Fibroblast of villous mesenchyme (primary cell): ENCODE measurements around the gene PLIN5. TPM values are rescaled to one million over a fixed set of nuclear protein-coding genes. Genes with fewer than 3 reads are reported as not detected.

Source experiments
- DNase-seq: peaks from one replicate; pipeline ENCODE4 v3.0.0-alpha.2; 2010; ENCODE audit warnings: low read depth
- H3K4me3 ChIP-seq: 2 replicates; pipeline ENCODE4 v1.5.1; 2011; ENCODE audit warnings: low read depth, mild to moderate bottlenecking, low read length
- CTCF ChIP-seq: IDR thresholded peaks from 2 replicates; pipeline ENCODE4 v1.5.1; 2012; ENCODE audit warnings: low read depth, mild to moderate bottlenecking, low read length; ENCODE audit not compliant: insufficient read depth
- total RNA-seq: library from RNA; depleted of rRNA; stranded (reverse); fragments of >200 nt; gene quantifications from 2 replicates; pipeline ENCODE4 v1.2.3, GENCODE V29; 2012

PLIN5 gene
- total RNA-seq, 1 donor = not detected

DNA sequence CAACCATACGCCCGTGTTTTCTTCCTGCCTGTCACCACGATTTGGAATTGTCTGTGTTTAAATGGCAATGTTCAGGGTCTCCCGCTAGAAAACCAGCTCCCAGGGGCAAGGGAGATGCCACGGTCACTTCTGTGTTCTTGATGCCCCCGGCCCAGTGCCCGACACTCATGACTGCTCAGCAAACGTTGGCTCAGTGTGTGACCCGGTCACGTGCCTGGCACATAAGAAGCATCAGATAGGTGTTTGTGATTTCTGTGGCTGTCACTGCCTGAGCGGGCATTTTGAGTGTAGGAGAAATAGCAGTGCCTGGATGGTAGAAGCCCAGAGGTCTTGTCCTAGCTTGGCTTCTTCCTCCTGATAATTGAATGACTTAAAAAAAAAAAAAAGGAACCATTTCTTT lies 47.5 kb downstream of the PLIN5 start:
- no peak for TF ChIP-seq CTCF
- H3K4me3 ChIP-seq = no peak overlapping the region
- DNase-seq = no peak

GRCh38 chr19:4483385-4483784 lies 51.6 kb downstream of the PLIN5 start:
- no peak for TF ChIP-seq CTCF
- no peak for DNase-seq
- H3K4me3 ChIP-seq = no peak overlapping the region

DNA sequence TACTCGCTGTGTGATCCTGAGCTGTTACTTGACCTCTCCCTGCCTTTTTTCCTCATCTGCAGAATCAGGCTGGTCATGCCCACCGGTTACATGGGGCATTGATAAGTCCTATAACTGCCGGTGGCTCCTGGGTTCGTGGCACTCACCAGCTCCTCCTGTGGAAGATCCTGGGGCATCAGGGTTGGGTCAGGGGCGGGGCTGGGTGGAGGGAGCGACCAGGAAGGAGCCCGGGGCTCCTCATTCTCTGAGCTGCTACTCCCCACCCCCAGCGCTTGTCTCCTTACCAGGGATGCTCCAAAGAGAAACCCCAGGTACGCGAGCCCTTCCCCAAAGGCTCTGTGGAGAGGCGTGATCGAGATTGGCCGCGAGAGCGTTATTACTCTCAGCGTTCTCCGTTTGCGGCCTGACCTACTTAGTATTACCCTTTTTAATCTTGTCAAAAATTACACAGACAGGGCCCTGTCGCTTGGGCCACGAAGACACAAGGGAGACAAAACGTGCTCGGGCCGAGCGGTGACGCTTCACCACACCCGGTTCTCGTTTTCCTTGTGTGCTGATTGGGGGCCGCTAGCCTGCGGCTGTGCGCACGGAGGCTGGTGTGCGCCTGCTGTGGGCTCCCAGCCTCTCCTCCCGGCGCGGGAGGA lies 52.2 kb downstream of the PLIN5 start:
- no peak for TF ChIP-seq CTCF
- DNase-seq = no peak
- H3K4me3 ChIP-seq = no peak overlapping the region

- no peak for DNase-seq
- no peak overlapping the region for H3K4me3 ChIP-seq
- no peak for TF ChIP-seq CTCF
These were observed 57.8 kb downstream of the PLIN5 start for GRCh38 chr19:4477034-4477801.

- peak overlapping the region; percentile 91 for H3K4me3 ChIP-seq
- peak; percentile 63 for DNase-seq
- no peak for TF ChIP-seq CTCF
These were observed 60.5 kb downstream of the PLIN5 start for GRCh38 chr19:4474514-4475022.

DNA sequence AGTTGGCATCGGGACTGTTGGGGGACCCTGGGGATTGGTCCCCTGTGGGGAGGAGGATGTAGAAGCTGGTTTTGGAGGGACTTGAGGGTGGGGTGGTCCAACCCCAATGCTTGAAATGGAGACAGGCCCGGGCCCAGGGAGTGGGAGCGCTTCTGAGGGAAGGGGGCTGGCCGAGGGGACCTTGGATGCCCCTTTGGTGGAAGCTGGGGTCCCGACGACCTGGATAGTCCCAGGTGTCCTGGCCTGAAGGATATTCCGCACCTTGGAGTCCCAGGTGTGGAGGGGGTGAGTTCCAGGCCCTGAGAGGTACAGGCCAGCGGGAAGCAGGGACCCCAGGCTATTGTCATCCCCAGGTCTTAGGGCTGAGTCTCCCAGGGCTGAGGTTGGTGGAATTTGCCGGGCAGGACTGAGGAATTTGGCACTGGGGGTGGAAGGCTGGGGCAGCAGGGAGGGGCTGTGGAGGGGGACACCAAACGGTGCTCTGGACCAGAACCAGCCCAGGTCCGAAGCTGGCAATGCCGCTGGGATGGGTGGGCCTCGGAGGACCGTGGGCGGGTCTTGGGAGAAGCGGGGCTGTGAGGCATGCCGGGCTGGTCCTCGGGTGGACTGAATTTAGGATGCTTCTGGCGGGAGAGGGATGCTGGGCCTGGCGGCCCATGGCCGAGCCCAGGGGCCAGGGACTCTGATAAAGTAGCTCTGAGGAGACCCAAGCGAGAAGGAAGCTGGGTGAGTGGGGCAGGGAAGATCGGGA lies 61.1 kb downstream of the PLIN5 start:
- no peak for TF ChIP-seq CTCF
- DNase-seq = no peak
- H3K4me3 ChIP-seq = peak overlapping the region; percentile 91
